H1 (cell line): ENCODE data around the gene IL17D. TPM values are rescaled to one million over a fixed set of nuclear protein-coding genes. Genes with fewer than 3 reads are reported as not detected.

ENCODE experiments used
- CTCF ChIA-PET: fragments of 300-600 bp; sonication (Branson Sonifier 250); formaldehyde crosslinking; loops from one replicate; lab custom pipeline; 2021; ENCODE audit not compliant: partially characterized antibody; lab: Charles Lee
- POLR2A ChIA-PET: fragments of 300-600 bp; sonication (Branson Sonifier 250); formaldehyde crosslinking; loops from one replicate; lab custom pipeline; 2021; ENCODE audit warnings: inconsistent platforms; ENCODE audit not compliant: partially characterized antibody; lab: Charles Lee
- DNase-seq, 2 experiments: peaks; one replicate each; pipeline versions ENCODE4 v3.0.0 to v3.0.0-alpha.2; 2010 to 2022; ENCODE audit warnings: low spot score in 2 of 2, low read depth in 1 of 2, mixed read lengths in 1 of 2
- FAIRE-seq: peaks from 2 replicates; lab custom pipeline; 2011; peaks lifted over from hg19 to GRCh38; lab: Jason Lieb, UNC
- H2AFZ ChIP-seq: 2 replicates; pipeline ENCODE4 v1.8.1; 2012; ENCODE audit warnings: low read length, inconsistent platforms
- H2AK5ac ChIP-seq: 2 replicates; pipeline ENCODE4 v1.6.1; 2013; ENCODE audit warnings: low read depth, low read length
- H2BK120ac ChIP-seq: replicated peaks from 2 replicates; pipeline ENCODE3; 2013; ENCODE audit warnings: low read depth, low read length, inconsistent platforms
- H2BK12ac ChIP-seq: 2 replicates; pipeline ENCODE4 v1.6.1; 2013; ENCODE audit warnings: low read depth, low read length
- H2BK15ac ChIP-seq: 2 replicates; pipeline ENCODE4 v1.6.1; 2013; ENCODE audit warnings: low read length
- H2BK20ac ChIP-seq: 2 replicates; pipeline ENCODE4 v1.6.1; 2013; ENCODE audit warnings: low read length
- H2BK5ac ChIP-seq: 2 replicates; pipeline ENCODE4 v1.6.1; 2013; ENCODE audit warnings: low read depth, low read length
- H3K14ac ChIP-seq: 2 replicates; pipeline ENCODE4 v1.6.1; 2013; ENCODE audit warnings: inconsistent platforms; ENCODE audit not compliant: insufficient read length
- H3K18ac ChIP-seq: 2 replicates; pipeline ENCODE4 v1.6.1; 2013; ENCODE audit warnings: low read length; ENCODE audit errors: extremely low read depth
- H3K23ac ChIP-seq: 2 replicates; pipeline ENCODE4 v1.6.1; 2013; ENCODE audit warnings: inconsistent platforms; ENCODE audit not compliant: insufficient read length
- H3K23me2 ChIP-seq: 2 replicates; pipeline ENCODE4 v1.6.1; 2013; ENCODE audit warnings: low read depth, low read length
- H3K27ac ChIP-seq: 2 replicates; pipeline ENCODE4 v1.6.1; 2011; ENCODE audit warnings: low read depth, low read length, inconsistent platforms
- H3K27me3 ChIP-seq, 4 experiments: replicated peaks in 1 of 4; 1 replicate in 1 of 4; 2 replicates in 3 of 4; pipeline versions ENCODE4 v1.6.1 to v1.8.1; 2011 to 2013; ENCODE audit warnings: low read length in 3 of 4, mild to moderate bottlenecking in 3 of 4, inconsistent platforms in 2 of 4, mixed read lengths in 2 of 4, moderate library complexity in 1 of 4; ENCODE audit not compliant: control insufficient read depth in 3 of 4, insufficient read depth in 3 of 4; ENCODE audit errors: extremely low read depth in 1 of 4
- H3K36me3 ChIP-seq, 4 experiments: 2 replicates each; pipeline versions ENCODE4 v1.6.1 to v1.8.1; 2011 to 2013; ENCODE audit warnings: mild to moderate bottlenecking in 4 of 4, low read length in 3 of 4, moderate library complexity in 2 of 4, control low read depth in 1 of 4, inconsistent platforms in 1 of 4; ENCODE audit not compliant: insufficient read depth in 4 of 4, control insufficient read depth in 2 of 4
- H3K4ac ChIP-seq: replicated peaks from 2 replicates; pipeline ENCODE3; 2013; ENCODE audit warnings: low read length, low read depth, mixed read lengths, inconsistent platforms; ENCODE audit not compliant: insufficient read length
- H3K4me1 ChIP-seq, 4 experiments: replicated peaks in 1 of 4; 1 replicate in 1 of 4; 2 replicates in 3 of 4; pipeline versions ENCODE4 v1.6.1 to v1.8.1; 2011 to 2013; ENCODE audit warnings: low read length in 3 of 4, inconsistent platforms in 2 of 4, mixed read lengths in 1 of 4; ENCODE audit not compliant: insufficient read depth in 4 of 4, control insufficient read depth in 3 of 4
- H3K4me2 ChIP-seq, 2 experiments: 2 replicates each; pipeline versions ENCODE4 v1.6.1 to v1.8.1; 2011 to 2013; ENCODE audit warnings: low read depth in 2 of 2, low read length in 2 of 2, control low read depth in 1 of 2, inconsistent platforms in 1 of 2, mild to moderate bottlenecking in 1 of 2; ENCODE audit not compliant: insufficient read depth in 1 of 2
- H3K4me3 ChIP-seq, 4 experiments: fragments of 200-600, 300-600 bp in 1 of 4; sonication (generic), shearing (Covaris generic), sonication (Bioruptor Twin) in 1 of 4; 2 replicates each; pipeline versions ENCODE4 v1.5.1 to v1.8.1; 2011 to 2016; ENCODE audit warnings: low read length in 4 of 4, low read depth in 3 of 4, control low read depth in 2 of 4, inconsistent platforms in 2 of 4, mild to moderate bottlenecking in 2 of 4, mixed read lengths in 1 of 4, moderate library complexity in 1 of 4; ENCODE audit not compliant: insufficient read depth in 2 of 4; ENCODE audit errors: extremely low read depth in 1 of 4
- H3K56ac ChIP-seq: replicated peaks from 2 replicates; pipeline ENCODE3; 2013; ENCODE audit warnings: low read depth, mild to moderate bottlenecking, mixed read lengths, low read length, inconsistent platforms; ENCODE audit not compliant: insufficient read length
- H3K79me1 ChIP-seq: 2 replicates; pipeline ENCODE4 v1.6.1; 2013; ENCODE audit warnings: low read depth, low read length, control low read depth
- H3K79me2 ChIP-seq, 2 experiments: 2 replicates each; pipeline versions ENCODE4 v1.6.1 to v1.8.1; 2012 to 2013; ENCODE audit warnings: low read length in 2 of 2, mild to moderate bottlenecking in 2 of 2, inconsistent platforms in 1 of 2; ENCODE audit not compliant: insufficient read depth in 2 of 2, control insufficient read depth in 1 of 2
- H3K9ac ChIP-seq, 4 experiments: replicated peaks in 1 of 4; 1 replicate in 1 of 4; 2 replicates in 3 of 4; pipeline versions ENCODE4 v1.6.1 to v1.8.1; 2011 to 2013; ENCODE audit warnings: low read depth in 3 of 4, low read length in 3 of 4, control low read depth in 2 of 4, mild to moderate bottlenecking in 2 of 4, moderate library complexity in 2 of 4, inconsistent platforms in 1 of 4; ENCODE audit errors: extremely low read depth in 1 of 4
- H3K9me3 ChIP-seq, 2 experiments: 2 replicates each; pipeline versions ENCODE4 v1.6.1 to v1.8.1; 2012 to 2013; ENCODE audit warnings: mild to moderate bottlenecking in 2 of 2, moderate library complexity in 2 of 2, control low read depth in 1 of 2, inconsistent platforms in 1 of 2, low read depth in 1 of 2, low read length in 1 of 2, mixed read lengths in 1 of 2; ENCODE audit not compliant: insufficient read depth in 2 of 2
- H4K20me1 ChIP-seq, 2 experiments: replicated peaks in 1 of 2; 2 replicates each; pipeline versions ENCODE3 to v1.8.1; 2011 to 2013; ENCODE audit warnings: inconsistent platforms in 2 of 2, low read length in 2 of 2, mild to moderate bottlenecking in 1 of 2; ENCODE audit not compliant: insufficient read depth in 2 of 2, control insufficient read depth in 1 of 2
- H4K5ac ChIP-seq: 2 replicates; pipeline ENCODE4 v1.6.1; 2013; ENCODE audit warnings: low read length, low read depth, mixed read lengths, inconsistent platforms; ENCODE audit not compliant: insufficient read length
- H4K8ac ChIP-seq: 2 replicates; pipeline ENCODE4 v1.8.0; 2013; ENCODE audit warnings: mild to moderate bottlenecking, moderate library complexity, low read length, inconsistent platforms; ENCODE audit not compliant: insufficient read depth; ENCODE audit errors: extremely low read depth
- H4K91ac ChIP-seq: replicated peaks from 2 replicates; pipeline ENCODE3; 2013; ENCODE audit warnings: low read length, mixed read lengths, inconsistent platforms; ENCODE audit not compliant: insufficient read length
- BRCA1 ChIP-seq: IDR thresholded peaks from 2 replicates; pipeline ENCODE4 v1.6.1; 2012; ENCODE audit warnings: low read depth, low read length, improper control_type of control experiment
- CBX5 ChIP-seq: fragments of 300-800, 300-1000 bp; sonication (generic); IDR thresholded peaks from 2 replicates; pipeline ENCODE4 v1.7.1; 2016; ENCODE audit warnings: antibody characterized with exemption, low read length, low read depth
- CBX8 ChIP-seq: fragments of 300-800, 300-1000 bp; sonication (generic); IDR thresholded peaks from 2 replicates; pipeline ENCODE4 v1.7.1; 2016; ENCODE audit warnings: low read depth, low read length, borderline replicate concordance
- CEBPB ChIP-seq: IDR thresholded peaks from 2 replicates; pipeline ENCODE4 v1.6.1; 2012; ENCODE audit warnings: low read depth, low read length
- EGR1 ChIP-seq: IDR thresholded peaks from 2 replicates; pipeline ENCODE4 v1.6.1; 2011; ENCODE audit warnings: low read depth, low read length, borderline replicate concordance
- KDM1A ChIP-seq: fragments of 200-600, 300-600 bp; sonication (generic); IDR thresholded peaks from 2 replicates; pipeline ENCODE4 v1.7.1; 2016; ENCODE audit warnings: mild to moderate bottlenecking, low read length, borderline replicate concordance
- KDM4A ChIP-seq: IDR thresholded peaks from one replicate; pipeline ENCODE4 v1.7.1; 2012; ENCODE audit warnings: low read depth, mild to moderate bottlenecking, moderate library complexity, low read length, inconsistent platforms; ENCODE audit not compliant: severe bottlenecking
- MAFK ChIP-seq: IDR thresholded peaks from 2 replicates; pipeline ENCODE4 v1.6.1; 2012; ENCODE audit warnings: low read depth, mild to moderate bottlenecking, improper control_type of control experiment, low read length
- NANOG ChIP-seq: IDR thresholded peaks from 2 replicates; pipeline ENCODE4 v1.6.1; 2011; ENCODE audit warnings: low read length, low read depth, mild to moderate bottlenecking, inconsistent platforms; ENCODE audit not compliant: insufficient read depth, poor library complexity, severe bottlenecking
- NRF1 ChIP-seq: IDR thresholded peaks from 2 replicates; pipeline ENCODE4 v1.6.1; 2011; ENCODE audit warnings: mild to moderate bottlenecking, low read depth, low read length, improper control_type of control experiment
- SIN3A ChIP-seq, 2 experiments: IDR thresholded peaks in 1 of 2; conservative IDR thresholded peaks in 1 of 2; 2 replicates each; pipeline ENCODE4 v1.6.1; 2011 to 2012; ENCODE audit warnings: low read length in 2 of 2, improper control_type of control experiment in 1 of 2, low read depth in 1 of 2, mild to moderate bottlenecking in 1 of 2
- ZNF274 ChIP-seq: IDR thresholded peaks from 2 replicates; pipeline ENCODE4 v1.7.0; 2012; ENCODE audit warnings: low read length, borderline replicate concordance; ENCODE audit errors: extremely low read depth
- WGBS, 2 experiments: shearing (Covaris generic) in 1 of 2; methylation state at CpG; one replicate each; pipeline versions ENCODE4 v1.1.6 to v1.1.7; 2013 to 2015; ENCODE audit warnings: low lambda C conversion rate in 2 of 2, mixed read lengths in 2 of 2, inconsistent platforms in 1 of 2, low coverage in 1 of 2, missing lambda C conversion rate in 1 of 2; ENCODE audit not compliant: insufficient replicate concordance in 2 of 2, insufficient coverage in 1 of 2, insufficient read length in 1 of 2; ENCODE audit errors: extremely low coverage in 1 of 2, missing lambda C conversion rate in 1 of 2; 5-methylcytosine and 5-hydroxymethylcytosine counted together
- polyA plus RNA-seq, 7 experiments: library from polyadenylated mRNA; depleted of rRNA in 3 of 7; stranded (reverse) in 5 of 7; unstranded in 2 of 7; fragments of >200 nt in 5 of 7; fragments of 200-250 nt in 2 of 7; gene quantifications; 1 replicate in 5 of 7; 2 replicates in 1 of 7; 4 replicates in 1 of 7; pipeline versions ENCODE4 v1.2.1 to v1.2.3, GENCODE V29; 2011 to 2013; ENCODE audit warnings: missing spikeins in 2 of 7, mixed read lengths in 2 of 7
- total RNA-seq: library from RNA; stranded (reverse); fragmentation: NEBNext Ultra II Directional; extraction: Animal tissue kit (Norgen Biotek cat#: 25700); gene quantifications from 2 replicates; pipeline ENCODE4 v1.2.1, GENCODE V29; 2021
- TF ChIP-seq, protein P1 (sequence below): IDR thresholded peaks from 2 replicates; pipeline ENCODE4 v1.6.1; 2012; ENCODE audit warnings: inconsistent platforms
- TF ChIP-seq, protein P2 (sequence below): IDR thresholded peaks from 2 replicates; pipeline ENCODE4 v1.6.1; 2012; ENCODE audit warnings: inconsistent platforms

The IL17D gene
- total and polyA plus RNA-seq, 2 of the 8 experiments (the other 6 are each of a cell fraction or from before 2014, with no cell fraction given) = 0.56 to 0.59 TPM

DNA sequence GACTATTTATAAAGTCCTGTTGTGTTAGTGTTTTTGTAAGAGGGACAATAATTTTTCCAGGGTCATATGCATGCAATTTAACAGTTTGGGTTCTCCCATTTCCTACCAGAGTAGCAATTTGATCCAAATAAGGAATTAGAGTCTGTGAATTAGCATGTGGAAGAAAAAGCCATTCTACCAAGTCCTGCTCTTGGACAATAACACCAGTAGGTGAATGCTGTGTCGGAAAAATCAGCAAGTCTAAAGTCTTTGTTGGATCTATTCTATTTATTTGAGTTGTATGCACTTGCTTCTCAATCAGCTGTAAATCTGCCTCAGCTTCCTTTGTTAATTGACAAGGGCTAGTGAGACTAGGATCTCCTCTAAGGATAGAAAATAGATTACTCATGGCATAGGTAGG lies 21.4 kb upstream of the IL17D start:
- H2BK15ac ChIP-seq = no peak overlapping the region
- ChIA-PET POLR2A (no interaction called here), CTCF (no interaction called here)
- 68% methylated on average over 1 of the region's 1 CpG; no CpG with 5 or more reads in 1 of the 2 experiments for WGBS, 2 experiments
- no peak overlapping the region for H3K14ac ChIP-seq
- FAIRE-seq (no peak), DNase-seq (no peak)
- H3K4me1 ChIP-seq = peaks cover 0 to 6% (median 4%) of the 10 kb centered on the region in 4 experiments; a peak in 5 of 7 replicates
- H3K56ac ChIP-seq = no peak overlapping the region
- no peak overlapping the region for H3K4ac ChIP-seq
- H2BK5ac ChIP-seq = no peak overlapping the region
- no peaks in the 10 kb centered on the region for H3K36me3 ChIP-seq
- H2BK20ac ChIP-seq = no peak overlapping the region
- H3K9ac ChIP-seq = no peak overlapping the region
- no peaks in the 10 kb centered on the region for H3K79me2 ChIP-seq
- no peak overlapping the region for H4K5ac ChIP-seq
- H4K8ac ChIP-seq = no peak overlapping the region
- H3K79me1 ChIP-seq = no peaks in the 10 kb centered on the region
- H3K9me3 ChIP-seq = no peaks in the 10 kb centered on the region
- H2BK12ac ChIP-seq = no peak overlapping the region
- no peak overlapping the region for H3K18ac ChIP-seq
- H2AFZ ChIP-seq = no peak overlapping the region
- H3K23ac ChIP-seq = no peak overlapping the region
- no peak overlapping the region for H2AK5ac ChIP-seq
- no peak overlapping the region for H3K27ac ChIP-seq
- H3K4me3 ChIP-seq = no peak overlapping the region
- H3K4me2 ChIP-seq = no peak overlapping the region
- H4K20me1 ChIP-seq = no peaks in the 10 kb centered on the region
- H3K23me2 ChIP-seq = no peaks in the 10 kb centered on the region
- H2BK120ac ChIP-seq = no peak overlapping the region
- no peak overlapping the region for H4K91ac ChIP-seq
- no peaks in the 10 kb centered on the region for H3K27me3 ChIP-seq
- TF ChIP-seq KDM1A = no peak
- TF ChIP-seq MAFK = no peak
- TF ChIP-seq CBX8 = no peak
- TF ChIP-seq, protein P1, sequence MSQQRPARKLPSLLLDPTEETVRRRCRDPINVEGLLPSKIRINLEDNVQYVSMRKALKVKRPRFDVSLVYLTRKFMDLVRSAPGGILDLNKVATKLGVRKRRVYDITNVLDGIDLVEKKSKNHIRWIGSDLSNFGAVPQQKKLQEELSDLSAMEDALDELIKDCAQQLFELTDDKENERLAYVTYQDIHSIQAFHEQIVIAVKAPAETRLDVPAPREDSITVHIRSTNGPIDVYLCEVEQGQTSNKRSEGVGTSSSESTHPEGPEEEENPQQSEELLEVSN = no peak
- no peak for TF ChIP-seq CEBPB
- TF ChIP-seq NANOG = no peak
- no peak for TF ChIP-seq ZNF274
- TF ChIP-seq NRF1 = no peak
- TF ChIP-seq, protein P2, sequence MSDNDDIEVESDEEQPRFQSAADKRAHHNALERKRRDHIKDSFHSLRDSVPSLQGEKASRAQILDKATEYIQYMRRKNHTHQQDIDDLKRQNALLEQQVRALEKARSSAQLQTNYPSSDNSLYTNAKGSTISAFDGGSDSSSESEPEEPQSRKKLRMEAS = no peak
- TF ChIP-seq KDM4A = no peak
- no peak for TF ChIP-seq BRCA1
- TF ChIP-seq CBX5 = no peak
- no peak for TF ChIP-seq SIN3A (conservative IDR thresholded peaks at IDR 0.05 in 1 of 2, IDR thresholded peaks at IDR 0.05 in 1 of 2; ENCODE audit: low read depth in 1 of 2, low read length in 2 of 2)
- TF ChIP-seq EGR1 = no peak
